ENCODE measurements around the gene RNF214. TPM values are rescaled to one million over a fixed set of nuclear protein-coding genes. Genes with fewer than 3 reads are reported as not detected.
"Not testable (repeated sequence)": the region's sequence is repeated elsewhere in the genome, so short reads cannot be mapped to it uniquely, and the experiment has no call there.

RNF214 gene
- total and polyA plus RNA-seq, 10 of the 15 experiments (the other 5 are each of a cell fraction or from before 2014, with no cell fraction given) = 4.8 to 16.8 (median 10.5) TPM

DNA sequence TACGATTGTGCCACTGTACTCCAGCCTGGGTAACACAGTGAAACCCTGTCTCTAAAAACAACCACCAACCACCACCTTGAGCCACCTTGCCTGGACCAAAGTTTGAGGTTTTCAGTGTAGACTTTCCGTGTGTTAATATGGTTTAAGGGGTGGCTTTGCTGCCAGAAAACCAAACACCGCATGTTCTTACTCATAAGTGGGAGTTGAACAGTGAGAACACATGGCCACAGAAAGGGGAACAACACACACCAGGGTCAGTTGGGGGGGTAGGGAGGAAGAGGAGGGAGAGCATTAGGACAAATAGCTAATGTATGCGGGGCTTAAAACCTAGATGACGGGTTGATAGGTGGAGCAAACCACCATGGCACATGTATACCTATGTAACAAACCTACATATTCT, 39.7 kb downstream of the RNF214 start:
- DNase-seq (ENCODE audit: low read depth, low spot score); H3K4me1 ChIP-seq (ENCODE audit: control insufficient read depth, insufficient read depth, low read length); POLR2A ChIA-PET; BruUV-seq (replicated peaks); SMC1A ChIA-PET (ENCODE audit: uncharacterized antibody, unreplicated experiment); in situ Hi-C loops (cut with MboI); H4K20me1 ChIP-seq (ENCODE audit: control insufficient read depth, insufficient read depth); H3K27ac ChIP-seq (ENCODE audit: control insufficient read depth, insufficient read depth); H3K79me2 ChIP-seq (ENCODE audit: control insufficient read depth, insufficient read depth, low read length); RAD21 ChIA-PET (ENCODE audit: unreplicated experiment); H3K27me3 ChIP-seq (replicated peaks in 1 of 2; ENCODE audit: control insufficient read depth in 2 of 2, insufficient read depth in 2 of 2, low read length in 1 of 2); H3K4me3 ChIP-seq; H2AFZ ChIP-seq (ENCODE audit: control insufficient read depth, low read depth, low read length); FAIRE-seq; H3K4me2 ChIP-seq (ENCODE audit: control insufficient read depth, insufficient read depth); ATAC-seq; H3K9ac ChIP-seq (ENCODE audit: control insufficient read depth, insufficient read depth, low read length); CTCF ChIA-PET; H3K36me3 ChIP-seq (ENCODE audit: control insufficient read depth in 2 of 2, insufficient read depth in 2 of 2, low read length in 1 of 2); H3K9me3 ChIP-seq (replicated peaks; ENCODE audit: control insufficient read depth, insufficient read depth, low read length); intact Hi-C loops (cut with micrococcal nuclease; ENCODE audit: unreplicated experiment): not testable (repeated sequence)
- peak; percentile 6; the same call in 1 of the 2 replicates for TF ChIP-seq RUNX3 (IDR thresholded peaks at IDR 0.05; ENCODE audit: low read length)
- 59% methylated on average over 5 of the region's 5 CpGs for WGBS (ENCODE audit: insufficient coverage, insufficient replicate concordance, low lambda C conversion rate, missing lambda C conversion rate)

DNA sequence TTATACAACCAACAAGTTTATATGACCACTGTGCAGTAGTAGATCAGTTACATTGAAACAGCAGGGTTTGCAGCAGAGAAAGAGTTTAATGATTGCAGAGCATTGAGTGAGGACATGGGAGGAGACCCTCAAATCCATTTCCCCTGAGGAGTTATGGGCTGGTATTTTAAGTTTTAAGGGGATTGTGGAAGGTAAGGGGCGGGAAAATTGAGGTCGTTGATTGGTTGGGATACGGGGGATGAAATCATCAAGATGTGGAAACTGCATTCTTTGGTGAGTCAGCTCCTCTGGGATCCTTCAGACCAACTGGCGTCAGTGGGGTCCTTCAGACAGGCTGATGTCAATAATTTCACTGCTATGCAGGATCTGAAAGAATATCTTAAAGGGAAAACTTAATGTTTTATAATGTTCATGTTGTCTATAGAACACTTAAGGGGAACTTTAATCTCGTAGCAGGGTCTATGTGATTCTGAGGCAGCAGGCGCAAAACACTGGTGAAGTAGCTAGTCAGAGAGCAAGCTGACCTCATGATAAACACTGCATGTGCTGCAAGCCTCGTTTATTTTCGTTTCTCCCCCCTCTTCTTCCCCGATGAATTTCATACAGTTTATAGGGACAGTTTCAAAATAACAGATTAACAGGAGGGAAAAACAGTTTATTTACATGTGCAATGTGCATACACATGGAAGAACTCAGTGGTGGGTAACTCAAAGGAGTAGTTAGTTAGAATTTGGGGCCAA, 41.2 kb downstream of the RNF214 start:
- ChIA-PET SMC1A (ENCODE audit: uncharacterized antibody, unreplicated experiment) (no interaction called here), POLR2A (no interaction called here), RAD21 (ENCODE audit: unreplicated experiment) (no interaction called here), CTCF (no interaction called here)
- intact Hi-C loops (cut with micrococcal nuclease; ENCODE audit: unreplicated experiment) = no loop called here
- H3K79me2 ChIP-seq (ENCODE audit: control insufficient read depth, insufficient read depth, low read length) = no peaks in the 10 kb centered on the region
- DNase-seq (ENCODE audit: low read depth, low spot score) (no peak), ATAC-seq (no peak), FAIRE-seq (no peak)
- WGBS (ENCODE audit: insufficient coverage, insufficient replicate concordance, low lambda C conversion rate, missing lambda C conversion rate) = 95% methylated on average over 9 of the region's 9 CpGs
- no peak overlapping the region for H3K9ac ChIP-seq (ENCODE audit: control insufficient read depth, insufficient read depth, low read length)
- H3K4me3 ChIP-seq = no peak overlapping the region
- no peaks in the 10 kb centered on the region for H3K27me3 ChIP-seq (replicated peaks in 1 of 2; ENCODE audit: control insufficient read depth in 2 of 2, insufficient read depth in 2 of 2, low read length in 1 of 2)
- BruUV-seq (replicated peaks) = no TSS peak
- H2AFZ ChIP-seq (ENCODE audit: control insufficient read depth, low read depth, low read length) = no peak overlapping the region
- H3K27ac ChIP-seq (ENCODE audit: control insufficient read depth, insufficient read depth) = no peak overlapping the region
- in situ Hi-C loops (cut with MboI) = no loop called here
- no peaks in the 10 kb centered on the region for H3K4me1 ChIP-seq (ENCODE audit: control insufficient read depth, insufficient read depth, low read length)
- H3K9me3 ChIP-seq (replicated peaks; ENCODE audit: control insufficient read depth, insufficient read depth, low read length) = no peaks in the 10 kb centered on the region
- no peaks in the 10 kb centered on the region for H4K20me1 ChIP-seq (ENCODE audit: control insufficient read depth, insufficient read depth)
- no peak overlapping the region for H3K4me2 ChIP-seq (ENCODE audit: control insufficient read depth, insufficient read depth)
- H3K36me3 ChIP-seq (ENCODE audit: control insufficient read depth in 2 of 2, insufficient read depth in 2 of 2, low read length in 1 of 2) = no peaks in the 10 kb centered on the region; a peak in 1 of 4 replicates
- TF ChIP-seq SMAD5 (IDR thresholded peaks at IDR 0.05; ENCODE audit: low read depth) = no peak
- no peak for TF ChIP-seq NR2C2 (IDR thresholded peaks at IDR 0.05; ENCODE audit: borderline replicate concordance, control insufficient read depth, insufficient read length, low read depth)
- no peak for TF ChIP-seq BACH1 (IDR thresholded peaks at IDR 0.05; ENCODE audit: borderline replicate concordance)
- no peak for TF ChIP-seq ATF3 (IDR thresholded peaks at IDR 0.05; ENCODE audit: borderline replicate concordance, extremely low read depth, low read depth, low read length)
- TF ChIP-seq, protein P1, sequence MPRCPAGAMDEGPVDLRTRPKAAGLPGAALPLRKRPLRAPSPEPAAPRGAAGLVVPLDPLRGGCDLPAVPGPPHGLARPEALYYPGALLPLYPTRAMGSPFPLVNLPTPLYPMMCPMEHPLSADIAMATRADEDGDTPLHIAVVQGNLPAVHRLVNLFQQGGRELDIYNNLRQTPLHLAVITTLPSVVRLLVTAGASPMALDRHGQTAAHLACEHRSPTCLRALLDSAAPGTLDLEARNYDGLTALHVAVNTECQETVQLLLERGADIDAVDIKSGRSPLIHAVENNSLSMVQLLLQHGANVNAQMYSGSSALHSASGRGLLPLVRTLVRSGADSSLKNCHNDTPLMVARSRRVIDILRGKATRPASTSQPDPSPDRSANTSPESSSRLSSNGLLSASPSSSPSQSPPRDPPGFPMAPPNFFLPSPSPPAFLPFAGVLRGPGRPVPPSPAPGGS (IDR thresholded peaks at IDR 0.05; ENCODE audit: borderline replicate concordance, insufficient read depth, low read depth, low read length, poor library complexity, severe bottlenecking) = no peak
- TF ChIP-seq, protein P2, sequence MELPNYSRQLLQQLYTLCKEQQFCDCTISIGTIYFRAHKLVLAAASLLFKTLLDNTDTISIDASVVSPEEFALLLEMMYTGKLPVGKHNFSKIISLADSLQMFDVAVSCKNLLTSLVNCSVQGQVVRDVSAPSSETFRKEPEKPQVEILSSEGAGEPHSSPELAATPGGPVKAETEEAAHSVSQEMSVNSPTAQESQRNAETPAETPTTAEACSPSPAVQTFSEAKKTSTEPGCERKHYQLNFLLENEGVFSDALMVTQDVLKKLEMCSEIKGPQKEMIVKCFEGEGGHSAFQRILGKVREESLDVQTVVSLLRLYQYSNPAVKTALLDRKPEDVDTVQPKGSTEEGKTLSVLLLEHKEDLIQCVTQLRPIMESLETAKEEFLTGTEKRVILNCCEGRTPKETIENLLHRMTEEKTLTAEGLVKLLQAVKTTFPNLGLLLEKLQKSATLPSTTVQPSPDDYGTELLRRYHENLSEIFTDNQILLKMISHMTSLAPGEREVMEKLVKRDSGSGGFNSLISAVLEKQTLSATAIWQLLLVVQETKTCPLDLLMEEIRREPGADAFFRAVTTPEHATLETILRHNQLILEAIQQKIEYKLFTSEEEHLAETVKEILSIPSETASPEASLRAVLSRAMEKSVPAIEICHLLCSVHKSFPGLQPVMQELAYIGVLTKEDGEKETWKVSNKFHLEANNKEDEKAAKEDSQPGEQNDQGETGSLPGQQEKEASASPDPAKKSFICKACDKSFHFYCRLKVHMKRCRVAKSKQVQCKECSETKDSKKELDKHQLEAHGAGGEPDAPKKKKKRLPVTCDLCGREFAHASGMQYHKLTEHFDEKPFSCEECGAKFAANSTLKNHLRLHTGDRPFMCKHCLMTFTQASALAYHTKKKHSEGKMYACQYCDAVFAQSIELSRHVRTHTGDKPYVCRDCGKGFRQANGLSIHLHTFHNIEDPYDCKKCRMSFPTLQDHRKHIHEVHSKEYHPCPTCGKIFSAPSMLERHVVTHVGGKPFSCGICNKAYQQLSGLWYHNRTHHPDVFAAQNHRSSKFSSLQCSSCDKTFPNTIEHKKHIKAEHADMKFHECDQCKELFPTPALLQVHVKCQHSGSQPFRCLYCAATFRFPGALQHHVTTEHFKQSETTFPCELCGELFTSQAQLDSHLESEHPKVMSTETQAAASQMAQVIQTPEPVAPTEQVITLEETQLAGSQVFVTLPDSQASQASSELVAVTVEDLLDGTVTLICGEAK (IDR thresholded peaks at IDR 0.05; ENCODE audit: borderline replicate concordance) = no peak
- no peak for TF ChIP-seq GATAD2B (conservative IDR thresholded peaks at IDR 0.05; ENCODE audit: low read depth)
- no peak for TF ChIP-seq SPI1 (IDR thresholded peaks at IDR 0.05; ENCODE audit: borderline replicate concordance, insufficient read depth, low read depth, low read length)
